Esophagus squamous epithelium (tissue), 5 donors: Measurements from ENCODE around the gene FAM162B. TPM values are rescaled to one million over a fixed set of nuclear protein-coding genes. Genes with fewer than 3 reads are reported as not detected.
"Not testable (repeated sequence)": the region's sequence is repeated elsewhere in the genome, so short reads cannot be mapped to it uniquely, and the experiment has no call there.

ENCODE experiments used
- DNase-seq: peaks from one replicate; lab custom pipeline; 2025; lab: John Stamatoyannopoulos, UW
- H3K27ac ChIP-seq, 4 donors: fragments of 200-600 bp; sonication (generic); one replicate each; pipeline ENCODE4 v1.5.1; 2016 to 2019; ENCODE audit warnings: mild to moderate bottlenecking in 1 of 4
- H3K27me3 ChIP-seq, 4 donors: fragments of 200-600 bp; sonication (generic); 1 replicate in 3 of 4; 2 replicates in 1 of 4; pipeline versions ENCODE4 v1.5.1 to v1.6.0; 2017 to 2021; ENCODE audit warnings: antibody characterized with exemption in 1 of 4
- H3K36me3 ChIP-seq, 3 donors: fragments of 200-600 bp; sonication (generic); one replicate each; pipeline ENCODE4 v1.5.1; 2016 to 2019
- H3K4me1 ChIP-seq, 3 donors: fragments of 200-600 bp; sonication (generic); one replicate each; pipeline ENCODE4 v1.5.1; 2017 to 2019
- H3K4me3 ChIP-seq, 4 donors: fragments of 200-600 bp; sonication (generic); 1 replicate in 3 of 4; 2 replicates in 1 of 4; pipeline ENCODE4 v1.5.1; 2016 to 2019; ENCODE audit warnings: mild to moderate bottlenecking in 2 of 4, moderate library complexity in 1 of 4
- H3K9me3 ChIP-seq, 3 donors: fragments of 200-600 bp; sonication (generic); one replicate each; pipeline ENCODE4 v1.5.1; 2016 to 2019
- POLR2A ChIP-seq, 4 donors: fragments of 450-650 bp; IDR thresholded peaks; one replicate each; pipeline ENCODE4 v1.6.1; 2017; ENCODE audit warnings: antibody characterized with exemption in 4 of 4, mild to moderate bottlenecking in 4 of 4, moderate library complexity in 3 of 4
- WGBS, 2 donors: methylation state at CpG; one replicate each; pipeline ENCODE4 v1.1.5; 2018; 5-methylcytosine and 5-hydroxymethylcytosine counted together
- intact Hi-C: fragments of 100-400 bp; cut with DNase I; formaldehyde crosslinking; loops from one replicate; pipeline ENCODE4 v1.15.0; 2022
- total RNA-seq, 4 donors: library from RNA; depleted of rRNA; stranded (reverse); fragments of >200 nt; gene quantifications; one replicate each; pipeline ENCODE4 v1.1.0, GENCODE V29; 2016
- TF ChIP-seq, protein P1 (sequence below), 6 experiments: fragments of 450-650 bp in 4 of 6; fragments of 200-600 bp in 2 of 6; sonication (generic) in 2 of 6; IDR thresholded peaks; one replicate each; pipeline ENCODE4 v1.5.1; 2016 to 2019; ENCODE audit warnings: antibody characterized with exemption in 6 of 6, mild to moderate bottlenecking in 4 of 6, moderate library complexity in 4 of 6
- donor health status: DM: yes; HTN: yes; CAD: no.

Gene FAM162B
- total RNA-seq, 4 donors from 2014 or later, result 0.61 to 6.5 (median 3.1) TPM

DNA sequence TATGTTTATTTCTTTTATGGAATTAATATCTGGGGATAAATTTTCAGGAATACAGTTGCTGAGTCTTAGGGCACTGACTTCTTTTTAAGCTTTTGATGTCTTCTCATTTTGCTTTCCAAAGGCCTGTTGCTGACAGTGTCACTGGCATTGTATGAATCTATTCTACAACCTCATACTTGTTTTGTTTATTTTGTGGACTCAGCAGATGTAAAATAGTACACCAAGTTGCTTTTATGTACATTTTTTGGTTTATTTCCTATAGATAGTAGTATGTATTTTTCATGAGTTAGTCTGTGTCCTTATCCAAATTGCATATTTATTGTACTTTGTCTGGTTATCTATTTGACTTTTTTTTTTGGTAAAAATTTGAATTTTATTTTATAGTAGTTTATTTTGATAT lies 35.0 kb downstream of the FAM162B start:
- Histone ChIP-seq H3K27ac (no peak overlapping the region), H3K27me3 (no peaks in the 10 kb centered on the region), H3K4me3 (no peak overlapping the region), H3K9me3 (no peaks in the 10 kb centered on the region), H3K36me3 (peaks cover 0 to 83% (median 0%) of the 10 kb centered on the region in 3 donors), H3K4me1 (no peaks in the 10 kb centered on the region)
- no peak for DNase-seq
- TF ChIP-seq POLR2A (IDR thresholded peaks at IDR 0.05), result no peak
- TF ChIP-seq, protein P1, sequence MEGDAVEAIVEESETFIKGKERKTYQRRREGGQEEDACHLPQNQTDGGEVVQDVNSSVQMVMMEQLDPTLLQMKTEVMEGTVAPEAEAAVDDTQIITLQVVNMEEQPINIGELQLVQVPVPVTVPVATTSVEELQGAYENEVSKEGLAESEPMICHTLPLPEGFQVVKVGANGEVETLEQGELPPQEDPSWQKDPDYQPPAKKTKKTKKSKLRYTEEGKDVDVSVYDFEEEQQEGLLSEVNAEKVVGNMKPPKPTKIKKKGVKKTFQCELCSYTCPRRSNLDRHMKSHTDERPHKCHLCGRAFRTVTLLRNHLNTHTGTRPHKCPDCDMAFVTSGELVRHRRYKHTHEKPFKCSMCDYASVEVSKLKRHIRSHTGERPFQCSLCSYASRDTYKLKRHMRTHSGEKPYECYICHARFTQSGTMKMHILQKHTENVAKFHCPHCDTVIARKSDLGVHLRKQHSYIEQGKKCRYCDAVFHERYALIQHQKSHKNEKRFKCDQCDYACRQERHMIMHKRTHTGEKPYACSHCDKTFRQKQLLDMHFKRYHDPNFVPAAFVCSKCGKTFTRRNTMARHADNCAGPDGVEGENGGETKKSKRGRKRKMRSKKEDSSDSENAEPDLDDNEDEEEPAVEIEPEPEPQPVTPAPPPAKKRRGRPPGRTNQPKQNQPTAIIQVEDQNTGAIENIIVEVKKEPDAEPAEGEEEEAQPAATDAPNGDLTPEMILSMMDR (IDR thresholded peaks at IDR 0.05), result no peak
- intact Hi-C loops, result no loop called here

DNA sequence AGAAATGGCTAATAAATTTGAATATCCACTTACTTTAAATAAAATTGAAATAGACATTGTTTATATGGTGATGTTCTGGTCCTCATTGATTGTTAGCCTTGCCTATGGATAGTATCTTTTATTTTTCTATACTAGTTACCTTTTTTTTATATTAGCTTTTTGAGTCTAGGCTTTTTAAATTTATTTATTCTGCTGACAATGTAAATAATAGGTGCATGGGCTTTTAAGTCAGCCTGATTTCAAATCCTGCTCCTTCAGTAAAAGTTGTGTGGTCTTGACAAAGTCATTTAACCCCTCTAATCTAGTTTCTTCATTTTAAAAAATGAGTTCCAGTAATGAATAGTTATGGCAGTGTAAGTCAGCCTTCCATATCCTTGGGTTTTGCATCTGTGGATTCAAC lies 38.6 kb downstream of the FAM162B start:
- H3K36me3 ChIP-seq, result peaks cover 0 to 96% (median 0%) of the 10 kb centered on the region in 3 donors
- no peaks in the 10 kb centered on the region for H3K4me1 ChIP-seq
- no peaks in the 10 kb centered on the region for H3K9me3 ChIP-seq
- no peak overlapping the region for H3K27ac ChIP-seq
- intact Hi-C loops, result no loop called here
- no peak for DNase-seq
- no peak overlapping the region for H3K4me3 ChIP-seq
- H3K27me3 ChIP-seq, result no peaks in the 10 kb centered on the region
- TF ChIP-seq POLR2A (IDR thresholded peaks at IDR 0.05), result no peak
- TF ChIP-seq, protein P1 (IDR thresholded peaks at IDR 0.05), result no peak

DNA sequence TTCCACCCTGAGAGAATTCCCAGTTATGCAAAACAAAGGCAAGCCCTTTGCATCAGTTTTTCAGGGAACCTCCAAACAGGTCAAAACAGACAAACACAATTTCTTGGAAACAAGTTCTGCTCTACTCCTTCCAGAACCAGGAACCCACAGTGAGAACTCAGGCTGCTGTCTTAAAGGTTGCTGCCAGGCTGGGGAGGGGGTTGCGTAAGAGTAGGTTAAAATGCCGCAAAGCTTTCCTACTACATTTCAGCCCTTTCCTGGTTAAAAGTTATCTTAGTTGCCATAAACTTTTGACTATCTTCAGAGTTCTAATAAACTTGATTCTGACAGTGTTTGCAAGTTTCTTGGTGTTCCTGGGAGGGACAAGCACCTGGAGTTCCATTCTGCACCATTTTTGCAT lies 50.8 kb downstream of the FAM162B start:
- no peak overlapping the region for H3K4me3 ChIP-seq
- DNase-seq, result no peak
- H3K36me3 ChIP-seq, result peaks cover 0 to 89% (median 4%) of the 10 kb centered on the region in 3 donors
- H3K27ac ChIP-seq, result no peak overlapping the region
- 85 to 100% methylated on average over 2 of the region's 2 CpGs for WGBS, 2 donors
- no peak for TF ChIP-seq POLR2A (IDR thresholded peaks at IDR 0.05)
- TF ChIP-seq, protein P1 (IDR thresholded peaks at IDR 0.05), result no peak
- no peaks in the 10 kb centered on the region for H3K4me1 ChIP-seq
- H3K9me3 ChIP-seq, result no peaks in the 10 kb centered on the region
- intact Hi-C loops, result no loop called here
- H3K27me3 ChIP-seq, result no peaks in the 10 kb centered on the region

DNA sequence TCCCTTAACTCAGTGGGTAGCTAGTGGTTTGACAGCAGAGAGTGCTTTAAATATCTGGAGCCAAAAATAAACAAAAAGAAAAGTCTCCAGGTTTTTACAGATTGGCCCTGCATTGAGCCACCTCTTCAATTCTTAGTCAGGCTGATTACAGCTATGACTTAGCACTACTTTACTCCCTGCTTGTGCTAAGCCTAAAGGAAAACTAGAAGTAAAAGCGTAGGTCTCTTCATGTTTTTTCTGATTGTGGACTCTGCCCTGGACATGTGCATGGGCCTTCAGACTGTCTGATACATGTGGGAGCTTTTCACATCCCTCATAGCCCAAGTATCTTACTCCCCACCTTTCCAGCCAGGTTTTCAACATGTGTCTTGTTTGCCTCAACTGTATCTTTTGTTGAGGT lies 51.2 kb downstream of the FAM162B start:
- 81 to 100% methylated on average over 1 of the region's 1 CpG for WGBS, 2 donors
- Histone ChIP-seq H3K36me3 (peaks cover 0 to 87% (median 4%) of the 10 kb centered on the region in 3 donors), H3K27me3 (no peaks in the 10 kb centered on the region), H3K4me1 (no peaks in the 10 kb centered on the region), H3K27ac (no peak overlapping the region), H3K4me3 (no peak overlapping the region), H3K9me3 (no peaks in the 10 kb centered on the region)
- intact Hi-C loops, result no loop called here
- DNase-seq, result no peak
- TF ChIP-seq POLR2A (IDR thresholded peaks at IDR 0.05), result no peak
- TF ChIP-seq, protein P1 (IDR thresholded peaks at IDR 0.05), result no peak

- TF ChIP-seq POLR2A (IDR thresholded peaks at IDR 0.05), result no peak
- Histone ChIP-seq H3K27ac (no peak overlapping the region), H3K27me3 (no peaks in the 10 kb centered on the region), H3K4me1 (no peaks in the 10 kb centered on the region), H3K4me3 (no peak overlapping the region), H3K9me3 (no peaks in the 10 kb centered on the region), H3K36me3 (peaks cover 0 to 87% (median 4%) of the 10 kb centered on the region in 3 donors)
- WGBS, 2 donors, result 54 to 70% methylated on average over 1 of the region's 1 CpG
- intact Hi-C loops, result no loop called here
- DNase-seq, result no peak
Measured at GRCh38 chr6:116705917-116706316, 59.6 kb downstream of the FAM162B start.

DNA sequence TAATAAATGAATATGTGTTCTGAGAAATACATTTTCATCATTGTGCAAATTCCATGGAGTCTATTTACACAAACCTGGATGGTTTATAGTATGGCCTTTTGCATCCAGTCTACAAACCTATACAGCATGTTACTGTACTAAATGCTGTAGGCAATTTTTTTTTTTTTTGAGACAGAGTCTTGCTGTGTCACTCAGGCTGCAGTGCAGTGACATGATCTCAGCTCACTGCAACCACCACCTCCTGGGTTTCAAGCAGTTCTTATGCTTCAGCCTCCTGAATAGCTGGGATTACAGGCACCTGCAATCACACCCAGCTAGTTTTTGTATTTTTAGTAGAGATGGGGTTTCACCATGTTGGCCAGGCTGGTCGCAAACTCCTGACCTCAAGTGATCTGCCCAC lies 61.6 kb downstream of the FAM162B start:
- H3K4me3 ChIP-seq, intact Hi-C loops, DNase-seq, H3K27ac ChIP-seq, H3K27me3 ChIP-seq, H3K4me1 ChIP-seq, H3K9me3 ChIP-seq: not testable (repeated sequence)
- 100% methylated on average over 1 of the region's 1 CpG for WGBS, 2 donors
- peaks cover 0 to 90% (median 4%) of the 10 kb centered on the region in 3 donors for H3K36me3 ChIP-seq

Other genes with a start within 250 kb of the FAM162B start
- gene TRAPPC3L, start 220.0 kb downstream of the FAM162B start, total RNA-seq, result not detected
- gene CALHM4, start 212.0 kb downstream of the FAM162B start, total RNA-seq, result not detected
- 10 to 100 TPM; 13.4 to 44.3 (median 29.9) TPM for gene RWDD1, start 194.2 kb downstream of the FAM162B start, total RNA-seq
- under 1 TPM in 2 of 4 donors, not detected in 2; 0.09 to 0.19 TPM for gene RSPH4A, start 149.2 kb downstream of the FAM162B start, total RNA-seq
- 10 to 100 TPM in 1 of 4 donors, 1 to 10 TPM in 3; 8.3 to 10.2 (median 9.8) TPM for gene ZUP1, start 97.0 kb downstream of the FAM162B start, total RNA-seq
- 1 to 10 TPM; 1.1 to 8.2 (median 3.2) TPM for gene KPNA5, start 84.5 kb downstream of the FAM162B start, total RNA-seq
- gene GPRC6A, start 63.4 kb upstream of the FAM162B start, total RNA-seq, result not detected
- not detected for gene RFX6, start 111.5 kb upstream of the FAM162B start, total RNA-seq